H1 (cell line): ENCODE data around the gene RNF126. TPM values are rescaled to one million over a fixed set of nuclear protein-coding genes. Genes with fewer than 3 reads are reported as not detected.

Source experiments
- CBX5 ChIP-seq: fragments of 300-800, 300-1000 bp; sonication (generic); IDR thresholded peaks from 2 replicates; pipeline ENCODE4 v1.7.1; 2016; ENCODE audit warnings: antibody characterized with exemption, low read length, low read depth
- JUND ChIP-seq: IDR thresholded peaks from 2 replicates; pipeline ENCODE4 v1.6.1; 2011; ENCODE audit warnings: mild to moderate bottlenecking, improper control_type of control experiment, low read length
- SIRT6 ChIP-seq: IDR thresholded peaks from one replicate; pipeline ENCODE4 v1.7.1; 2012; ENCODE audit warnings: low read length, inconsistent platforms
- SUZ12 ChIP-seq: fragments of 200-600 bp; sonication (generic); IDR thresholded peaks from 2 replicates; pipeline ENCODE4 v1.6.1; 2012; ENCODE audit warnings: mild to moderate bottlenecking, inconsistent platforms, low read length, moderate library complexity, mixed read lengths
- polyA plus RNA-seq, 7 experiments: library from polyadenylated mRNA; depleted of rRNA in 3 of 7; stranded (reverse) in 5 of 7; unstranded in 2 of 7; fragments of >200 nt in 5 of 7; fragments of 200-250 nt in 2 of 7; gene quantifications; 1 replicate in 5 of 7; 2 replicates in 1 of 7; 4 replicates in 1 of 7; pipeline versions ENCODE4 v1.2.1 to v1.2.3, GENCODE V29; 2011 to 2013; ENCODE audit warnings: missing spikeins in 2 of 7, mixed read lengths in 2 of 7
- total RNA-seq: library from RNA; stranded (reverse); fragmentation: NEBNext Ultra II Directional; extraction: Animal tissue kit (Norgen Biotek cat#: 25700); gene quantifications from 2 replicates; pipeline ENCODE4 v1.2.1, GENCODE V29; 2021

Gene RNF126
- total and polyA plus RNA-seq, 2 of the 8 experiments (the other 6 are each of a cell fraction or from before 2014, with no cell fraction given), result 21.8 to 68.0 TPM

- TF ChIP-seq SIRT6 (no peak), SUZ12 (no peak), JUND (no peak), CBX5 (no peak)
Measured at GRCh38 chr19:655691-656090, 7.3 kb downstream of the RNF126 start (continued).
